ENCODE measurements around the gene CD300E. TPM values are rescaled to one million over a fixed set of nuclear protein-coding genes. Genes with fewer than 3 reads are reported as not detected.

The CD300E gene
- polyA plus RNA-seq, 1 experiment, result not detected

GRCh38 chr17:74618451-74618850 is 5.1 kb downstream of the CD300E start:
- H3K4me3 ChIP-seq (ENCODE audit: low read depth, low read length), result no peak overlapping the region
- H3K27me3 ChIP-seq (ENCODE audit: control insufficient read depth, insufficient read depth, low read length), result no peaks in the 10 kb centered on the region
- POLR2A ChIA-PET, result no interaction called here
- TF ChIP-seq, protein P1, sequence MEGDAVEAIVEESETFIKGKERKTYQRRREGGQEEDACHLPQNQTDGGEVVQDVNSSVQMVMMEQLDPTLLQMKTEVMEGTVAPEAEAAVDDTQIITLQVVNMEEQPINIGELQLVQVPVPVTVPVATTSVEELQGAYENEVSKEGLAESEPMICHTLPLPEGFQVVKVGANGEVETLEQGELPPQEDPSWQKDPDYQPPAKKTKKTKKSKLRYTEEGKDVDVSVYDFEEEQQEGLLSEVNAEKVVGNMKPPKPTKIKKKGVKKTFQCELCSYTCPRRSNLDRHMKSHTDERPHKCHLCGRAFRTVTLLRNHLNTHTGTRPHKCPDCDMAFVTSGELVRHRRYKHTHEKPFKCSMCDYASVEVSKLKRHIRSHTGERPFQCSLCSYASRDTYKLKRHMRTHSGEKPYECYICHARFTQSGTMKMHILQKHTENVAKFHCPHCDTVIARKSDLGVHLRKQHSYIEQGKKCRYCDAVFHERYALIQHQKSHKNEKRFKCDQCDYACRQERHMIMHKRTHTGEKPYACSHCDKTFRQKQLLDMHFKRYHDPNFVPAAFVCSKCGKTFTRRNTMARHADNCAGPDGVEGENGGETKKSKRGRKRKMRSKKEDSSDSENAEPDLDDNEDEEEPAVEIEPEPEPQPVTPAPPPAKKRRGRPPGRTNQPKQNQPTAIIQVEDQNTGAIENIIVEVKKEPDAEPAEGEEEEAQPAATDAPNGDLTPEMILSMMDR (IDR thresholded peaks at IDR 0.05; ENCODE audit: insufficient read depth, low read depth, low read length), result no peak
- no peaks in the 10 kb centered on the region for H3K36me3 ChIP-seq (ENCODE audit: control insufficient read depth, insufficient read depth, low read length)
- no peak for DNase-seq (ENCODE audit: low read depth)
- CTCF ChIA-PET, result no interaction called here

DNA sequence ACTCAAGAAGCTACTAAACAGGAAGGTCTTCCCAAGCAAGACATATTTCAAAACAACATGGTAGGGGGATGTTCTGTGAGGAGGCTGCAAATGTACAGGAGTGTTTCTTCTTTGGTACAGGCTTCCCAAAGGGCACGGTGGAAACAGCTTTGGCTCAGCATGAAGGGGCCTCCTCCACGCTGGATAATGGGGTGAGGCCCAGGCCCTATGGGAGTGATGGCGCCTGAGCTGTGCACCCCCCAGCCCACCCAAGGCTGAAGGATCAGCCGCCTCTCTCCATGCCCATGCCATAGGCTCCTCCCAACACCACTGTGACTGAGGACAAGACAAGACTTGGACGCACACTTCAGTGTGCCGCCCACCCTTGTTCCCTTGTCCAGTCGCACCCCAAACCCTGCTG is 6.8 kb downstream of the CD300E start:
- Histone ChIP-seq H3K4me3 (ENCODE audit: low read depth, low read length) (no peak overlapping the region), H3K27me3 (ENCODE audit: control insufficient read depth, insufficient read depth, low read length) (no peaks in the 10 kb centered on the region), H3K36me3 (ENCODE audit: control insufficient read depth, insufficient read depth, low read length) (no peaks in the 10 kb centered on the region)
- TF ChIP-seq, protein P1 (IDR thresholded peaks at IDR 0.05; ENCODE audit: insufficient read depth, low read depth, low read length), result no peak
- ChIA-PET CTCF (no interaction called here), POLR2A (no interaction called here)
- DNase-seq (ENCODE audit: low read depth), result no peak

DNA sequence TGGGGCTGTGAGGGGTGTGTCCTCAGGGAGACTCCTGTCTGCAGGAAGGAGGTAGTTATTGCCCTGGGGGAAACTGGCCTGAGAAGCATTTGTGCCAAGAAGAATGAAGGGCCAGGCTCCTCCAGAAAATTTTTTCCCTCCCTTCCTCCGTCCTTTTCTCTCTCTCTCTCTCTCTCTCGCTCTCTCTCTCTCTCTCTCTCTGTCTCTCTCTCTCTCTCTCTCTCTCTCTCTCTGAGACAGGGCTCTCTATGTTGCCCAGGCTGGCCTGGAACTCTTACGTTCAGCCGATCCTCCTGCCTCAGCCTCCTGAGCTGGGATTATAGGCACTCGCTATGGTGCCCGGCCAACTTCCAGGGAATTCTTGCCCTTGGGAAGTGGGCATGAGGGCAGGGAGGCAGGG is 11.5 kb downstream of the CD300E start:
- no peak for DNase-seq (ENCODE audit: low read depth)
- H3K27me3 ChIP-seq (ENCODE audit: control insufficient read depth, insufficient read depth, low read length), result no peaks in the 10 kb centered on the region
- no peak overlapping the region for H3K4me3 ChIP-seq (ENCODE audit: low read depth, low read length)
- CTCF ChIA-PET, result no interaction called here
- TF ChIP-seq, protein P1 (IDR thresholded peaks at IDR 0.05; ENCODE audit: insufficient read depth, low read depth, low read length), result no peak
- no peaks in the 10 kb centered on the region for H3K36me3 ChIP-seq (ENCODE audit: control insufficient read depth, insufficient read depth, low read length)
- POLR2A ChIA-PET, result no interaction called here

DNA sequence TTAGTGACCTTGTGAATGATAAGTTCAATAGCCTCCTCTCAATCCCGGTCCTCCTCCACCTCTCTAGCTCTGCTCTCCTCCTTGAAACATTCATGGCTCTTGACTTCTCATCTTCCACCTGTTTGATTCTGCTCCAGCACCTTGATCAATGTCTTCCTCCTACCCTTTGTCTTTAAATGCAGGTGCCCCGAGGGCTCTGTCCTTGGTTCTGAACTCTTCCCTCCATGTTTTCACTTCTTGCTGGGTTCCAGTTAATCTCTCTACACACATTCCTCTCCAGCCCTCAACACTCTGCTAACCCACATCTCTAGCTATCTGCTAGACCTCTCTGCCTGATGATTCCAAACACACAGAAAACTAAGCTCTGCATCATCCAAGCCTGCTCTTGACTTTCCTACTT is 13.4 kb downstream of the CD300E start:
- CTCF ChIA-PET, result no interaction called here
- Histone ChIP-seq H3K36me3 (ENCODE audit: control insufficient read depth, insufficient read depth, low read length) (no peaks in the 10 kb centered on the region), H3K4me3 (ENCODE audit: low read depth, low read length) (no peak overlapping the region), H3K27me3 (ENCODE audit: control insufficient read depth, insufficient read depth, low read length) (no peaks in the 10 kb centered on the region)
- TF ChIP-seq, protein P1 (IDR thresholded peaks at IDR 0.05; ENCODE audit: insufficient read depth, low read depth, low read length), result no peak
- no peak for DNase-seq (ENCODE audit: low read depth)
- POLR2A ChIA-PET, result no interaction called here

GRCh38 chr17:74608511-74608910 is 15.0 kb downstream of the CD300E start:
- DNase-seq (ENCODE audit: low read depth), result no peak
- TF ChIP-seq, protein P1 (IDR thresholded peaks at IDR 0.05; ENCODE audit: insufficient read depth, low read depth, low read length), result no peak
- Histone ChIP-seq H3K36me3 (ENCODE audit: control insufficient read depth, insufficient read depth, low read length) (no peaks in the 10 kb centered on the region), H3K4me3 (ENCODE audit: low read depth, low read length) (no peak overlapping the region), H3K27me3 (ENCODE audit: control insufficient read depth, insufficient read depth, low read length) (no peaks in the 10 kb centered on the region)
- POLR2A ChIA-PET, result no interaction called here
- CTCF ChIA-PET, result no interaction called here

Data from BJ (cell line).